Liver (tissue), 9 donors: ENCODE measurements around the gene KHK. TPM values are rescaled to one million over a fixed set of nuclear protein-coding genes. Genes with fewer than 3 reads are reported as not detected.

Experiments used
- DNase-seq: peaks from one replicate; pipeline ENCODE4 v3.0.0-alpha.2; 2017; ENCODE audit warnings: low spot score
- H3K27ac ChIP-seq, 2 donors: one replicate each; pipeline ENCODE4 v1.7.0; 2013; ENCODE audit warnings: inconsistent platforms in 2 of 2, low read length in 2 of 2, control low read depth in 1 of 2, low read depth in 1 of 2, mild to moderate bottlenecking in 1 of 2
- H3K27me3 ChIP-seq, 4 donors: one replicate each; pipeline versions ENCODE4 v1.6.1 to v1.7.0; 2013; ENCODE audit warnings: low read length in 3 of 4, inconsistent platforms in 1 of 4, mild to moderate bottlenecking in 1 of 4, moderate library complexity in 1 of 4; ENCODE audit not compliant: control insufficient read depth in 4 of 4, insufficient read depth in 4 of 4
- H3K36me3 ChIP-seq, 4 donors: one replicate each; pipeline versions ENCODE4 v1.6.1 to v1.7.0; 2013; ENCODE audit warnings: low read length in 3 of 4, mild to moderate bottlenecking in 3 of 4, low read depth in 1 of 4, moderate library complexity in 1 of 4; ENCODE audit not compliant: control insufficient read depth in 4 of 4, insufficient read depth in 3 of 4
- H3K4me1 ChIP-seq, 4 donors: one replicate each; pipeline versions ENCODE4 v1.6.1 to v1.7.0; 2013; ENCODE audit warnings: low read length in 3 of 4, mild to moderate bottlenecking in 3 of 4, moderate library complexity in 1 of 4; ENCODE audit not compliant: control insufficient read depth in 4 of 4, insufficient read depth in 4 of 4
- H3K4me3 ChIP-seq, 3 donors: one replicate each; pipeline versions ENCODE4 v1.6.1 to v1.7.0; 2013; ENCODE audit warnings: low read length in 3 of 3, control low read depth in 1 of 3, low read depth in 1 of 3, mild to moderate bottlenecking in 1 of 3
- H3K9ac ChIP-seq, 2 donors: one replicate each; pipeline ENCODE4 v1.7.0; 2013; ENCODE audit warnings: low read length in 2 of 2, mild to moderate bottlenecking in 2 of 2, moderate library complexity in 2 of 2, control low read depth in 1 of 2, low read depth in 1 of 2
- H3K9me3 ChIP-seq, 4 donors: one replicate each; pipeline versions ENCODE4 v1.6.1 to v1.7.0; 2013; ENCODE audit warnings: low read length in 3 of 4; ENCODE audit not compliant: control insufficient read depth in 4 of 4
- ATF3 ChIP-seq: IDR thresholded peaks from 2 replicates; pipeline ENCODE4 v1.6.1; 2016; ENCODE audit warnings: antibody characterized with exemption
- CTCF ChIP-seq: fragments of 150-350 bp; IDR thresholded peaks from 2 replicates; pipeline ENCODE4 v1.5.1; 2017; ENCODE audit warnings: improper control_type of control experiment, low read depth, low read length; ENCODE audit not compliant: missing input control
- EGR1 ChIP-seq, 2 donors: IDR thresholded peaks; 2 replicates each; pipeline ENCODE4 v1.6.1; 2016 to 2018; ENCODE audit warnings: antibody characterized with exemption in 2 of 2, low read depth in 2 of 2
- FOXA1 ChIP-seq: IDR thresholded peaks from 2 replicates; pipeline ENCODE4 v1.6.1; 2016; ENCODE audit warnings: antibody characterized with exemption
- FOXA2 ChIP-seq: IDR thresholded peaks from 2 replicates; pipeline ENCODE4 v1.6.1; 2016; ENCODE audit warnings: antibody characterized with exemption
- GABPA ChIP-seq, 2 donors: IDR thresholded peaks in 1 of 2; conservative IDR thresholded peaks in 1 of 2; 2 replicates each; pipeline ENCODE4 v1.6.1; 2016; ENCODE audit warnings: antibody characterized with exemption in 2 of 2, mild to moderate bottlenecking in 1 of 2, moderate library complexity in 1 of 2
- HNF4A ChIP-seq, 2 donors: conservative IDR thresholded peaks; 2 replicates each; pipeline ENCODE4 v1.6.1; 2016; ENCODE audit warnings: antibody characterized with exemption in 2 of 2, mild to moderate bottlenecking in 2 of 2
- HNF4G ChIP-seq: IDR thresholded peaks from 2 replicates; pipeline ENCODE4 v1.6.1; 2016; ENCODE audit warnings: antibody characterized with exemption
- JUND ChIP-seq, 2 donors: IDR thresholded peaks; 2 replicates each; pipeline ENCODE4 v1.6.1; 2016; ENCODE audit warnings: antibody characterized with exemption in 2 of 2
- MAX ChIP-seq: IDR thresholded peaks from 2 replicates; pipeline ENCODE4 v1.6.1; 2016; ENCODE audit warnings: antibody characterized with exemption
- NR2F2 ChIP-seq: IDR thresholded peaks from 2 replicates; pipeline ENCODE4 v1.6.1; 2016; ENCODE audit warnings: antibody characterized with exemption
- RAD21 ChIP-seq, 2 donors: IDR thresholded peaks; 2 replicates each; pipeline ENCODE4 v1.6.1; 2016; ENCODE audit warnings: antibody characterized with exemption in 2 of 2, mild to moderate bottlenecking in 2 of 2
- REST ChIP-seq: IDR thresholded peaks from 2 replicates; pipeline ENCODE4 v1.6.1; 2016; ENCODE audit warnings: antibody characterized with exemption, mild to moderate bottlenecking
- RXRA ChIP-seq, 2 donors: IDR thresholded peaks; 2 replicates each; pipeline ENCODE4 v1.6.1; 2017 to 2018; ENCODE audit warnings: antibody characterized with exemption in 2 of 2, mild to moderate bottlenecking in 1 of 2
- SP1 ChIP-seq: IDR thresholded peaks from 2 replicates; pipeline ENCODE4 v1.6.1; 2018; ENCODE audit warnings: antibody characterized with exemption, mild to moderate bottlenecking
- TAF1 ChIP-seq: conservative IDR thresholded peaks from 2 replicates; pipeline ENCODE4 v1.6.1; 2016; ENCODE audit warnings: antibody characterized with exemption, mild to moderate bottlenecking
- YY1 ChIP-seq: IDR thresholded peaks from 2 replicates; pipeline ENCODE4 v1.6.1; 2016; ENCODE audit warnings: antibody characterized with exemption, mild to moderate bottlenecking
- ZBTB33 ChIP-seq: IDR thresholded peaks from 2 replicates; pipeline ENCODE4 v1.6.1; 2016; ENCODE audit warnings: antibody characterized with exemption
- WGBS: extraction: QIAGEN DNeasy Blood & Tissue Kit; methylation state at CpG from one replicate; pipeline ENCODE4 v1.1.7; 2013; 5-methylcytosine and 5-hydroxymethylcytosine counted together
- polyA plus RNA-seq, 2 donors: library from polyadenylated mRNA; stranded (reverse) in 1 of 2; unstranded in 1 of 2; fragments of 200-250 nt in 1 of 2; fragments of >200 nt in 1 of 2; fragmentation: Nextera tagmentation in 1 of 2; extraction: Ambion mirVana in 1 of 2; gene quantifications; one replicate each; pipeline versions ENCODE4 v1.2.1 to v1.2.3, GENCODE V29; 2013 to 2015
- total RNA-seq, 2 donors: library from RNA; depleted of rRNA; stranded (reverse); fragments of >200 nt; gene quantifications; one replicate each; pipeline ENCODE4 v1.2.3, GENCODE V29; 2014
- donor health status: healthy.
- donor health status: healthy.
- donor health status: healthy.
- donor health status: healthy.
- donor health status: healthy.

Gene KHK
- total and polyA plus RNA-seq, 4 donors: 26.1 to 462 (median 188) TPM

- Histone ChIP-seq H3K27ac (no peak overlapping the region), H3K4me3 (no peak overlapping the region), H3K9me3 (no peaks in the 10 kb centered on the region), H3K4me1 (no peaks in the 10 kb centered on the region), H3K36me3 (no peaks in the 10 kb centered on the region), H3K27me3 (no peaks in the 10 kb centered on the region), H3K9ac (no peak overlapping the region)
- no peak for DNase-seq
- WGBS: 93% methylated on average over 29 of the region's 29 CpGs
- TF ChIP-seq EGR1 (IDR thresholded peaks at IDR 0.05; ENCODE audit: low read depth in 2 of 2) (no peak), JUND (IDR thresholded peaks at IDR 0.05) (no peak), GABPA (IDR thresholded peaks at IDR 0.05 in 1 of 2, conservative IDR thresholded peaks at IDR 0.05 in 1 of 2) (no peak), ZBTB33 (no peak), FOXA1 (no peak), NR2F2 (no peak), SP1 (no peak), MAX (no peak), RXRA (IDR thresholded peaks at IDR 0.05) (no peak), FOXA2 (no peak), REST (no peak), YY1 (no peak), CTCF (no peak), TAF1 (no peak), HNF4A (conservative IDR thresholded peaks at IDR 0.05) (no peak), RAD21 (IDR thresholded peaks at IDR 0.05) (no peak), HNF4G (no peak), ATF3 (no peak)
These were observed 63.2 kb downstream of the KHK start for GRCh38 chr2:27149570-27150405.

Other genes with a start within 250 kb of the KHK start
- gene DPYSL5, start 238.6 kb upstream of the KHK start, total RNA-seq: not detected
- gene DPYSL5, start 238.6 kb upstream of the KHK start, polyA plus RNA-seq: not detected
- gene MAPRE3, start 116.1 kb upstream of the KHK start, total RNA-seq: 1 to 10 TPM; 1.0 to 8.1 TPM
- gene MAPRE3, start 116.1 kb upstream of the KHK start, polyA plus RNA-seq: 10 to 100 TPM; 11.5 to 15.8 TPM
- gene TMEM214, start 53.8 kb upstream of the KHK start, total RNA-seq: 10 to 100 TPM; 17.1 to 48.4 TPM
- 10 to 100 TPM; 28.3 to 53.4 TPM for gene TMEM214, start 53.8 kb upstream of the KHK start, polyA plus RNA-seq
- 1 to 10 TPM; 4.7 to 9.0 TPM for gene AGBL5, start 35.1 kb upstream of the KHK start, total RNA-seq
- 1 to 10 TPM; 3.2 to 5.0 TPM for gene AGBL5, start 35.1 kb upstream of the KHK start, polyA plus RNA-seq
- gene OST4, start 15.1 kb upstream of the KHK start, total RNA-seq: 100 to 1,000 TPM in 1 of 2 donors, 10 to 100 TPM in 1; 94.8 to 186 TPM
- 100 to 1,000 TPM; 227 to 377 TPM for gene OST4, start 15.1 kb upstream of the KHK start, polyA plus RNA-seq
- gene EMILIN1, start 8.2 kb upstream of the KHK start, total RNA-seq: 10 to 100 TPM; 24.8 to 26.1 TPM
- gene EMILIN1, start 8.2 kb upstream of the KHK start, polyA plus RNA-seq: 10 to 100 TPM in 1 of 2 donors, 1 to 10 TPM in 1; 3.4 to 23.1 TPM
- gene CGREF1, start 32.4 kb downstream of the KHK start, total RNA-seq: 10 to 100 TPM in 1 of 2 donors, under 1 TPM in 1; 0.98 to 10.3 TPM
- gene CGREF1, start 32.4 kb downstream of the KHK start, polyA plus RNA-seq: 10 to 100 TPM; 13.0 to 16.1 TPM
- gene ABHD1, start 37.0 kb downstream of the KHK start, total RNA-seq: under 1 TPM; 0.09 to 0.67 TPM
- gene ABHD1, start 37.0 kb downstream of the KHK start, polyA plus RNA-seq: 1 to 10 TPM in 1 of 2 donors, under 1 TPM in 1; 0.54 to 2.0 TPM
- 10 to 100 TPM; 21.5 to 81.4 TPM for gene PREB, start 47.9 kb downstream of the KHK start, total RNA-seq
- 10 to 100 TPM; 40.3 to 98.4 TPM for gene PREB, start 47.9 kb downstream of the KHK start, polyA plus RNA-seq
- gene PRR30, start 52.6 kb downstream of the KHK start, total RNA-seq: not detected
- not detected for gene PRR30, start 52.6 kb downstream of the KHK start, polyA plus RNA-seq
- under 1 TPM; under 0.01 to 0.05 TPM for gene TCF23, start 62.2 kb downstream of the KHK start, total RNA-seq
- under 1 TPM in 1 of 2 donors, not detected in 1; 0.02 TPM for gene TCF23, start 62.2 kb downstream of the KHK start, polyA plus RNA-seq
- 10 to 100 TPM; 44.9 to 48.6 TPM for gene ATRAID, start 125.3 kb downstream of the KHK start, total RNA-seq
- gene ATRAID, start 125.3 kb downstream of the KHK start, polyA plus RNA-seq: 10 to 100 TPM; 49.3 to 77.5 TPM
- 100 to 1,000 TPM in 1 of 2 donors, 10 to 100 TPM in 1; 12.5 to 100 TPM for gene SLC5A6, start 125.5 kb downstream of the KHK start, total RNA-seq
- 100 to 1,000 TPM in 1 of 2 donors, 10 to 100 TPM in 1; 46.0 to 217 TPM for gene SLC5A6, start 125.5 kb downstream of the KHK start, polyA plus RNA-seq
- 10 to 100 TPM; 18.7 to 23.2 TPM for gene CAD, start 130.6 kb downstream of the KHK start, total RNA-seq
- 1 to 10 TPM; 6.3 to 8.4 TPM for gene CAD, start 130.6 kb downstream of the KHK start, polyA plus RNA-seq
- not detected for gene SLC30A3, start 176.3 kb downstream of the KHK start, total RNA-seq
- gene SLC30A3, start 176.3 kb downstream of the KHK start, polyA plus RNA-seq: under 1 TPM in 1 of 2 donors, not detected in 1; 0.20 TPM
- not detected for gene DNAJC5G, start 188.7 kb downstream of the KHK start, total RNA-seq
- not detected for gene DNAJC5G, start 188.7 kb downstream of the KHK start, polyA plus RNA-seq
- not detected for gene TRIM54, start 195.7 kb downstream of the KHK start, total RNA-seq
- gene TRIM54, start 195.7 kb downstream of the KHK start, polyA plus RNA-seq: under 1 TPM in 1 of 2 donors, not detected in 1; 0.03 TPM
- under 1 TPM in 1 of 2 donors, not detected in 1; 0.25 TPM for gene UCN, start 221.7 kb downstream of the KHK start, total RNA-seq
- gene UCN, start 221.7 kb downstream of the KHK start, polyA plus RNA-seq: under 1 TPM; 0.42 to 0.83 TPM
- gene MPV17, start 236.3 kb downstream of the KHK start, total RNA-seq: 10 to 100 TPM; 13.9 to 29.6 TPM
- 10 to 100 TPM; 17.7 to 26.0 TPM for gene MPV17, start 236.3 kb downstream of the KHK start, polyA plus RNA-seq